GM23338 (cell line): ENCODE measurements around the gene MTPN.

Source experiments
- CREB1 ChIP-seq: fragments of 250-450 bp; sonication (Bioruptor Pico); IDR thresholded peaks from 2 replicates; pipeline ENCODE4 v1.5.0; 2020; ENCODE audit warnings: low read depth, mild to moderate bottlenecking, moderate library complexity
- EZH2 ChIP-seq: fragments of 200-600 bp; sonication (generic); IDR thresholded peaks from one replicate; pipeline ENCODE4 v1.8.0; 2017; ENCODE audit warnings: antibody characterized with exemption, mild to moderate bottlenecking, low read depth; ENCODE audit not compliant: unreplicated experiment
- EZH2phosphoT487 ChIP-seq: fragments of 200-600 bp; sonication (generic); IDR thresholded peaks from one replicate; pipeline ENCODE4 v1.8.1; 2018; ENCODE audit warnings: antibody characterized with exemption; ENCODE audit not compliant: unreplicated experiment
- POLR2AphosphoS5 ChIP-seq: IDR thresholded peaks from 2 replicates; pipeline ENCODE4 v1.6.1; 2016; ENCODE audit warnings: antibody characterized with exemption, low read depth
- TF ChIP-seq, protein P1 (sequence below), 2 experiments: fragments of 200-600 bp in 1 of 2; sonication (generic) in 1 of 2; conservative IDR thresholded peaks; 2 replicates each; pipeline versions ENCODE4 v1.5.1 to v1.6.1; 2016 to 2017; ENCODE audit warnings: antibody characterized with exemption in 2 of 2, low read depth in 2 of 2, mild to moderate bottlenecking in 2 of 2, moderate library complexity in 1 of 2
- TF ChIP-seq, protein P2 (sequence below): IDR thresholded peaks from one replicate; pipeline ENCODE4 v1.6.1; 2018; ENCODE audit warnings: antibody characterized with exemption; ENCODE audit not compliant: unreplicated experiment
- TF ChIP-seq, protein P3 (sequence below): IDR thresholded peaks from 2 replicates; pipeline ENCODE4 v1.6.1; 2016; ENCODE audit warnings: antibody characterized with exemption

DNA sequence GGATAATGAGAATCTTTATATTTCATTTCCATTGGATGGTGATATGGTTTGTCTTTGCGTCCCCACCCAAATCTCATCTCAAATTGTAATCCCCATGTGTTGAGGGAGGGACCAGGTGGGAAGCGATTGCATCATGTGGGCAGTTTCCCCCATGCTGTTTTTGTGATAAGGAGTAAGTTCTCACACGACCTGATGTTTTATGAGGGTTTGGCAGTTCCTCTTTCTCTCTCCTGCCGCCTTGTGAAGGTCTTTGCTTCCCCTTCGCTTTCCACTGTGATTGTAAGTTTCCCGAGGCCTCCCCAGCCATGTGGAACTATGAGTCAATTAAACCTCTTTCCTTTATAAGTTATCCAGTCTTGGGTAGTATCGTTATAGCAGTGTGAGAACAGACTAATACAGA lies 59.4 kb downstream of the MTPN start:
- TF ChIP-seq, protein P1, sequence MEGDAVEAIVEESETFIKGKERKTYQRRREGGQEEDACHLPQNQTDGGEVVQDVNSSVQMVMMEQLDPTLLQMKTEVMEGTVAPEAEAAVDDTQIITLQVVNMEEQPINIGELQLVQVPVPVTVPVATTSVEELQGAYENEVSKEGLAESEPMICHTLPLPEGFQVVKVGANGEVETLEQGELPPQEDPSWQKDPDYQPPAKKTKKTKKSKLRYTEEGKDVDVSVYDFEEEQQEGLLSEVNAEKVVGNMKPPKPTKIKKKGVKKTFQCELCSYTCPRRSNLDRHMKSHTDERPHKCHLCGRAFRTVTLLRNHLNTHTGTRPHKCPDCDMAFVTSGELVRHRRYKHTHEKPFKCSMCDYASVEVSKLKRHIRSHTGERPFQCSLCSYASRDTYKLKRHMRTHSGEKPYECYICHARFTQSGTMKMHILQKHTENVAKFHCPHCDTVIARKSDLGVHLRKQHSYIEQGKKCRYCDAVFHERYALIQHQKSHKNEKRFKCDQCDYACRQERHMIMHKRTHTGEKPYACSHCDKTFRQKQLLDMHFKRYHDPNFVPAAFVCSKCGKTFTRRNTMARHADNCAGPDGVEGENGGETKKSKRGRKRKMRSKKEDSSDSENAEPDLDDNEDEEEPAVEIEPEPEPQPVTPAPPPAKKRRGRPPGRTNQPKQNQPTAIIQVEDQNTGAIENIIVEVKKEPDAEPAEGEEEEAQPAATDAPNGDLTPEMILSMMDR (conservative IDR thresholded peaks at IDR 0.05; ENCODE audit: low read depth in 2 of 2), result no peak
- TF ChIP-seq, protein P2, sequence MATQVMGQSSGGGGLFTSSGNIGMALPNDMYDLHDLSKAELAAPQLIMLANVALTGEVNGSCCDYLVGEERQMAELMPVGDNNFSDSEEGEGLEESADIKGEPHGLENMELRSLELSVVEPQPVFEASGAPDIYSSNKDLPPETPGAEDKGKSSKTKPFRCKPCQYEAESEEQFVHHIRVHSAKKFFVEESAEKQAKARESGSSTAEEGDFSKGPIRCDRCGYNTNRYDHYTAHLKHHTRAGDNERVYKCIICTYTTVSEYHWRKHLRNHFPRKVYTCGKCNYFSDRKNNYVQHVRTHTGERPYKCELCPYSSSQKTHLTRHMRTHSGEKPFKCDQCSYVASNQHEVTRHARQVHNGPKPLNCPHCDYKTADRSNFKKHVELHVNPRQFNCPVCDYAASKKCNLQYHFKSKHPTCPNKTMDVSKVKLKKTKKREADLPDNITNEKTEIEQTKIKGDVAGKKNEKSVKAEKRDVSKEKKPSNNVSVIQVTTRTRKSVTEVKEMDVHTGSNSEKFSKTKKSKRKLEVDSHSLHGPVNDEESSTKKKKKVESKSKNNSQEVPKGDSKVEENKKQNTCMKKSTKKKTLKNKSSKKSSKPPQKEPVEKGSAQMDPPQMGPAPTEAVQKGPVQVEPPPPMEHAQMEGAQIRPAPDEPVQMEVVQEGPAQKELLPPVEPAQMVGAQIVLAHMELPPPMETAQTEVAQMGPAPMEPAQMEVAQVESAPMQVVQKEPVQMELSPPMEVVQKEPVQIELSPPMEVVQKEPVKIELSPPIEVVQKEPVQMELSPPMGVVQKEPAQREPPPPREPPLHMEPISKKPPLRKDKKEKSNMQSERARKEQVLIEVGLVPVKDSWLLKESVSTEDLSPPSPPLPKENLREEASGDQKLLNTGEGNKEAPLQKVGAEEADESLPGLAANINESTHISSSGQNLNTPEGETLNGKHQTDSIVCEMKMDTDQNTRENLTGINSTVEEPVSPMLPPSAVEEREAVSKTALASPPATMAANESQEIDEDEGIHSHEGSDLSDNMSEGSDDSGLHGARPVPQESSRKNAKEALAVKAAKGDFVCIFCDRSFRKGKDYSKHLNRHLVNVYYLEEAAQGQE, result no peak
- TF ChIP-seq EZH2phosphoT487 (no peak), POLR2AphosphoS5 (no peak), EZH2 (no peak), CREB1 (no peak)
- TF ChIP-seq, protein P3, sequence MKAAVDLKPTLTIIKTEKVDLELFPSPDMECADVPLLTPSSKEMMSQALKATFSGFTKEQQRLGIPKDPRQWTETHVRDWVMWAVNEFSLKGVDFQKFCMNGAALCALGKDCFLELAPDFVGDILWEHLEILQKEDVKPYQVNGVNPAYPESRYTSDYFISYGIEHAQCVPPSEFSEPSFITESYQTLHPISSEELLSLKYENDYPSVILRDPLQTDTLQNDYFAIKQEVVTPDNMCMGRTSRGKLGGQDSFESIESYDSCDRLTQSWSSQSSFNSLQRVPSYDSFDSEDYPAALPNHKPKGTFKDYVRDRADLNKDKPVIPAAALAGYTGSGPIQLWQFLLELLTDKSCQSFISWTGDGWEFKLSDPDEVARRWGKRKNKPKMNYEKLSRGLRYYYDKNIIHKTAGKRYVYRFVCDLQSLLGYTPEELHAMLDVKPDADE, result no peak
